PFSK-1 (cell line): ENCODE results near the gene SNX17.

ENCODE experiments used
- FOXP2 ChIP-seq: optimal IDR thresholded peaks from 2 replicates; pipeline ENCODE3; 2011; ENCODE audit warnings: borderline replicate concordance, control low read depth, inconsistent platforms; ENCODE audit not compliant: insufficient read depth; ENCODE audit errors: extremely low read length, extremely low read depth
- POLR2AphosphoS5 ChIP-seq: IDR thresholded peaks from 2 replicates; pipeline ENCODE4 v1.6.1; 2012; ENCODE audit warnings: low read depth, mild to moderate bottlenecking, control low read depth, low read length, moderate library complexity
- SIN3A ChIP-seq: IDR thresholded peaks from 2 replicates; pipeline ENCODE4 v1.6.1; 2012; ENCODE audit warnings: mild to moderate bottlenecking, low read length, moderate library complexity, borderline replicate concordance; ENCODE audit not compliant: insufficient read depth
- TAF1 ChIP-seq: IDR thresholded peaks from 2 replicates; pipeline ENCODE4 v1.6.1; 2012; ENCODE audit warnings: low read length, control low read depth, borderline replicate concordance; ENCODE audit not compliant: insufficient read depth
- TF ChIP-seq, protein P1 (sequence below), 2 experiments: IDR thresholded peaks; 2 replicates each; pipeline versions ENCODE4 v1.6.1 to v1.8.0; 2011 to 2012; ENCODE audit warnings: low read depth in 2 of 2, low read length in 2 of 2, control low read depth in 1 of 2, inconsistent platforms in 1 of 2, mild to moderate bottlenecking in 1 of 2, moderate library complexity in 1 of 2; ENCODE audit not compliant: insufficient read depth in 1 of 2

The SNX17 gene

DNA sequence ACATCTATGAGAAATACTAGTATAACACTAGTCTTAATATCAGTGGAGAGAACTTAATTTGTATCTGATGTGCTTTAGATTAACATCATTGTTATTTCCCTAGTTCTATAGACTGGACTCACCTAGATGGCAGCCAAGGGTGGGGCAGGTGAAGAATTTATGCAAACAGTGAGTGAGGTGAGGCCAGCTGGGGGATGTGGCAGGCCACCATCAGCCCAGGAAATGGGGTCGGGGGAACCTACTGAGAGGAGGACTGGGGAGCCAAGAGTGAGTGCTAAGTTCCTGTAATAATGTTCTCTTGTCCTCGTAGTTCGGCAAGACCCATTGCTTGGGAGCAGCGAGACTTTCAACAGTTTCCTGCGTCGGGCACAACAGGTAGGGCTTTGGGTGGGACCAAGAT lies 2.5 kb downstream of the SNX17 start:
- TF ChIP-seq FOXP2 (no peak), TAF1 (no peak), SIN3A (no peak), POLR2AphosphoS5 (no peak)
- TF ChIP-seq, protein P1, sequence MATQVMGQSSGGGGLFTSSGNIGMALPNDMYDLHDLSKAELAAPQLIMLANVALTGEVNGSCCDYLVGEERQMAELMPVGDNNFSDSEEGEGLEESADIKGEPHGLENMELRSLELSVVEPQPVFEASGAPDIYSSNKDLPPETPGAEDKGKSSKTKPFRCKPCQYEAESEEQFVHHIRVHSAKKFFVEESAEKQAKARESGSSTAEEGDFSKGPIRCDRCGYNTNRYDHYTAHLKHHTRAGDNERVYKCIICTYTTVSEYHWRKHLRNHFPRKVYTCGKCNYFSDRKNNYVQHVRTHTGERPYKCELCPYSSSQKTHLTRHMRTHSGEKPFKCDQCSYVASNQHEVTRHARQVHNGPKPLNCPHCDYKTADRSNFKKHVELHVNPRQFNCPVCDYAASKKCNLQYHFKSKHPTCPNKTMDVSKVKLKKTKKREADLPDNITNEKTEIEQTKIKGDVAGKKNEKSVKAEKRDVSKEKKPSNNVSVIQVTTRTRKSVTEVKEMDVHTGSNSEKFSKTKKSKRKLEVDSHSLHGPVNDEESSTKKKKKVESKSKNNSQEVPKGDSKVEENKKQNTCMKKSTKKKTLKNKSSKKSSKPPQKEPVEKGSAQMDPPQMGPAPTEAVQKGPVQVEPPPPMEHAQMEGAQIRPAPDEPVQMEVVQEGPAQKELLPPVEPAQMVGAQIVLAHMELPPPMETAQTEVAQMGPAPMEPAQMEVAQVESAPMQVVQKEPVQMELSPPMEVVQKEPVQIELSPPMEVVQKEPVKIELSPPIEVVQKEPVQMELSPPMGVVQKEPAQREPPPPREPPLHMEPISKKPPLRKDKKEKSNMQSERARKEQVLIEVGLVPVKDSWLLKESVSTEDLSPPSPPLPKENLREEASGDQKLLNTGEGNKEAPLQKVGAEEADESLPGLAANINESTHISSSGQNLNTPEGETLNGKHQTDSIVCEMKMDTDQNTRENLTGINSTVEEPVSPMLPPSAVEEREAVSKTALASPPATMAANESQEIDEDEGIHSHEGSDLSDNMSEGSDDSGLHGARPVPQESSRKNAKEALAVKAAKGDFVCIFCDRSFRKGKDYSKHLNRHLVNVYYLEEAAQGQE (IDR thresholded peaks at IDR 0.05; ENCODE audit: insufficient read depth in 1 of 2, low read depth in 2 of 2, low read length in 2 of 2), result no peak

DNA sequence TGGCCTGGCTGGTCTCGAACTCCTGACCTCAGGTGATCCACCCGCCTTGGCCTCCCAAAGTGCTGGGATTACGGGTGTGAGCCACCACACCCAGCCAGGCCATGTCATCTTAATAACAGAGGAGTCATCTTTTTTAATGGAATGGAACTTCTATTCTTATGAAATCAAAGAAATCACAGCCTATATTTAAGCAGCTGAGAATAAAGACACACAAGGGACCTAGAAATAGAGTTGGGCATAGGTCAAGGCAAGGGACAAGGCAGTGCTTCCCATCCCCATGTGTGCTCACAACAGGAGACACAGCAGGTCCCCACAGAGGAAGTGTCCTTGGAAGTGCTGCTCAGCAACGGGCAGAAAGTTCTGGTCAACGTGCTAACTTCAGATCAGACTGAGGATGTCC lies 3.2 kb downstream of the SNX17 start:
- TF ChIP-seq POLR2AphosphoS5 (no peak), TAF1 (no peak), FOXP2 (no peak), SIN3A (no peak)
- TF ChIP-seq, protein P1 (IDR thresholded peaks at IDR 0.05; ENCODE audit: insufficient read depth in 1 of 2, low read depth in 2 of 2, low read length in 2 of 2), result no peak

DNA sequence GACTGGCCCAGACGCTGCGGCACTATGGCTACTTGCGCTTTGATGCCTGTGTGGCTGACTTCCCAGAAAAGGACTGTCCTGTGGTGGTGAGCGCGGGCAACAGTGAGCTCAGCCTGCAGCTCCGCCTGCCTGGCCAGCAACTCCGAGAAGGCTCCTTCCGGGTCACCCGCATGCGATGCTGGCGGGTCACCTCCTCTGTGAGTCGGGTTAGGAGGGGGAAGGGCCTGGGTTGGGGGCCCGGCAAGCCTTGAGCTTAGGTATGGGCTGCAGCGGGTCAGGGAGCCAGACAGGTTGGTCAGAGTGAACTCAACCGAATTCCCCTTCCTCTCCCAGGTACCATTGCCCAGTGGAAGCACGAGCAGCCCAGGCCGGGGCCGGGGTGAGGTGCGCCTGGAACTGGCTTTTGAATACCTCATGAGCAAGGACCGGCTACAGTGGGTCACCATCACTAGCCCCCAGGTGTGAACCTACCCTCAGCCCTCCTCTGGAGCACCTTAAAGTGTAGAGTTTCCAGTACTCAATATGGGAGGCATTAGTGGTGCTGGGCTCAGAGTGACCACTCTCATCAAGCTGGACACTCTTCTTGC lies 5.2 kb downstream of the SNX17 start:
- TF ChIP-seq TAF1, result no peak
- no peak for TF ChIP-seq FOXP2
- TF ChIP-seq POLR2AphosphoS5, result no peak
- TF ChIP-seq SIN3A, result no peak
- TF ChIP-seq, protein P1 (IDR thresholded peaks at IDR 0.05; ENCODE audit: insufficient read depth in 1 of 2, low read depth in 2 of 2, low read length in 2 of 2), result no peak

DNA sequence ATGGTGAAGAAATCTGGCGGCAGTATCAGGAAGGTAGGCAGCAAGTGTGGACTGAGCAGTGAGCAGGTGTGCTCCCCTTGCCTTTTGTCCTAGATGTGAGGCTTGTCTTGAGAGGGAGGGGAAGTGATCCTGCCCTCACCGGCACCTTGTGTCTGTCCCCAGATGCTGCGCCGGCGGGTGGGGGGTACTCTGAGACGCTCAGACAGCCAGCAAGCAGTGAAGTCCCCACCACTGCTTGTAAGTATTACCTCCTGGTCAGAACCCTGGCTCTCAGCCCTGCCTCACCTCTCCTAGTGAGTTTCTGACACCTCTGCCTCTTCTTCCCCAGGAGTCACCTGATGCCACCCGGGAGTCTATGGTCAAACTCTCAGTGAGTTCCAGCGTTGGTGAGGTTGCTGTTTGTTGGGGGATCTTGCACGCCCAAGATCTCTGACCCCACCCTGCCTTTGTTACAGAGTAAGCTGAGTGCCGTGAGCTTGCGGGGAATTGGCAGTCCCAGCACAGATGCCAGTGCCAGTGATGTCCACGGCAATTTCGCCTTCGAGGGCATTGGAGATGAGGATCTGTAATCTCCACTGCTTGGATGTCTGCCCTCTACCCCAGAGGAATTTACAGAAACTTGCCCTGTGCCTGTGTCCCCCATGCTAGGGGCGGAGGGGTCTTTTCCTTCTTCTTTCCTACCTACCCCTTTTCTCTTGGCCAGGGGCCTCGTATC lies 5.9 kb downstream of the SNX17 start:
- TF ChIP-seq POLR2AphosphoS5 (0 out of 2 replicates have a peak, but pooled peaks have one; percentile 2), FOXP2 (no peak)

DNA sequence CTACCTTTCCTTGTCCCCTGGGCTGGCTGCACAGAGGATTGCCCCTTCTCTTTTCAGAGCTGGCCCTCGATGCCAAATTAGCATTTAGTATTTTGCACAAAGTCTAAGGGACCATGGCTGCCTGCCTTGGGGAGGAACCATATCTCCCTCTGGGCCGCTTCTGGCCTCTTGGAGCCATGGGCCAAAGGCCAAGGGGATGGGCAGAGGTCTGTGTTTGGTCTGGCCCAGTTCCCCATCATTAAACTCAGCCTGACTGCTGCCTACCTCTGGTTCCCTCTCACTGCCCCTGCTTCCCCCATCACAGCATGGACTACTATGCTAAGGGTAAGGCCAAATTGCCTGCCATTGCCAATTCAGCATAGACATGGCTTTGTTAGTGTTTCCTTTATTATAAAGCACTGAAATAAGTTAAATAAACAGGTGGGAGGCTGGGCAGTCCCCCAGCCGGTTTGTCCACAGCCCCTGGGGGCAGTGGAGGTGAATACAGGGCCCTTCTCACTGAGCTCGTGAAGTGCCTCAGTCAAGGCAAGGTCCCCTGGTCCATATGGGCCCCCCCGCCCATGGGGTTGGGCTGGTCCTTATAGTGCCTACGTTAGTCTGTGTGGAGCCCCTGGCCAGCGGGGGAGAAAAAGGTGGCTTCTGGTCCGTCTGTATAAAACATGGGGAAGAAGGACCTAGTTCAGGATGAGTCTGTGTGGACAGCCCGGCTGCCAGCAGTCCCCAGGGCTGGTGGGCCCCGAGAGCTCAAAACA lies 6.6 kb downstream of the SNX17 start:
- no peak for TF ChIP-seq TAF1
- no peak; the same call in 1 of the 2 replicates for TF ChIP-seq POLR2AphosphoS5
- TF ChIP-seq SIN3A, result no peak
- TF ChIP-seq, protein P1 (IDR thresholded peaks at IDR 0.05; ENCODE audit: insufficient read depth in 1 of 2, low read depth in 2 of 2, low read length in 2 of 2), result no peak
- TF ChIP-seq FOXP2, result no peak
